ENCODE measurements around the gene TMEM260. TPM values are rescaled to one million over a fixed set of nuclear protein-coding genes. Genes with fewer than 3 reads are reported as not detected.

TMEM260 gene
- total RNA-seq, 1 donor from 2014 or later = 23.8 TPM

DNA sequence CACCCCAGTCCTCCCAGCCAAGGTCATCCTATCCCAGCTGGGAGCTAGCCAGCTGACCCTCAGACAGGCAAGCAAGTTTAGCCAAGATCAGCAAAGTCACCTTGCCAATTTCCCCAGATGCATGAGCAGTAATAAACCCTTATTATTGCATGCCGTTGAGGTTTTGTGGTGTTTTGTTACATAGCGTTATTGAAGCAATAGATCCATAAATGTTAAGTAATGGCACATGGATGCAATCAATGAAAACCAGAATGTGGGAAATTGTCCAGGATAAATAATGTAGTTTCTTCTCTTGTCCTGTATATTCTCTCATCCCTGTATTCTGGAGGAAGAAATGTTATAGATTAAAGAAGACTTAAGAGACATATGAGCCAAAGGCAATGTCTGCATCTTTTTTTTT, 18.0 kb upstream of the TMEM260 start:
- Histone ChIP-seq H3K9me3 (no peaks in the 10 kb centered on the region), H3K27ac (no peak overlapping the region), H3K27me3 (ENCODE audit: low read depth) (peaks cover 3% of the 10 kb centered on the region), H3K4me1 (no peaks in the 10 kb centered on the region), H3K36me3 (no peaks in the 10 kb centered on the region), H3K4me3 (no peak overlapping the region)
- TF ChIP-seq, protein P1, sequence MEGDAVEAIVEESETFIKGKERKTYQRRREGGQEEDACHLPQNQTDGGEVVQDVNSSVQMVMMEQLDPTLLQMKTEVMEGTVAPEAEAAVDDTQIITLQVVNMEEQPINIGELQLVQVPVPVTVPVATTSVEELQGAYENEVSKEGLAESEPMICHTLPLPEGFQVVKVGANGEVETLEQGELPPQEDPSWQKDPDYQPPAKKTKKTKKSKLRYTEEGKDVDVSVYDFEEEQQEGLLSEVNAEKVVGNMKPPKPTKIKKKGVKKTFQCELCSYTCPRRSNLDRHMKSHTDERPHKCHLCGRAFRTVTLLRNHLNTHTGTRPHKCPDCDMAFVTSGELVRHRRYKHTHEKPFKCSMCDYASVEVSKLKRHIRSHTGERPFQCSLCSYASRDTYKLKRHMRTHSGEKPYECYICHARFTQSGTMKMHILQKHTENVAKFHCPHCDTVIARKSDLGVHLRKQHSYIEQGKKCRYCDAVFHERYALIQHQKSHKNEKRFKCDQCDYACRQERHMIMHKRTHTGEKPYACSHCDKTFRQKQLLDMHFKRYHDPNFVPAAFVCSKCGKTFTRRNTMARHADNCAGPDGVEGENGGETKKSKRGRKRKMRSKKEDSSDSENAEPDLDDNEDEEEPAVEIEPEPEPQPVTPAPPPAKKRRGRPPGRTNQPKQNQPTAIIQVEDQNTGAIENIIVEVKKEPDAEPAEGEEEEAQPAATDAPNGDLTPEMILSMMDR (IDR thresholded peaks at IDR 0.05) = no peak
- ATAC-seq (no peak), DNase-seq (no peak)
- intact Hi-C loops (cut with DNase I) = no loop called here

DNA sequence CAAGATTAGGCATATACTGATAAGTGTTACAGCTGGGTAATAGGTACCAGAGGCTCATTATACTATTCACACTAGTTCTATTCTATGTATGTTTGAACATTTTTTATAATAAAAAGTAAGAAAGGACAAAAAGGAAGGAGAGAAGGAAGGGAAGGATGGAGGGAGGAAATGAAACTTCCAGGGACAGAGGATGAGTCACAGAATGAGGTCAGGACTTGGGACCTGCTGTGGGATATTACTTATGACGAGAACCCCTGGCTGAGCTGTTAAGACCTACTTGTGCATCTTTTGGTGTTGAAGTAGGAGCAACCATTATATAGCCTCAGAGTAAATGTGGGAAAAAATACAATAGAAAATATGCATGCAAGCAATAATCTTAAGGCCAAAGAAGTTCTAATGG, 16.7 kb upstream of the TMEM260 start:
- ATAC-seq (no peak), DNase-seq (no peak)
- Histone ChIP-seq H3K36me3 (no peaks in the 10 kb centered on the region), H3K4me3 (no peak overlapping the region), H3K9me3 (no peaks in the 10 kb centered on the region), H3K4me1 (no peaks in the 10 kb centered on the region), H3K27me3 (ENCODE audit: low read depth) (no peaks in the 10 kb centered on the region), H3K27ac (no peak overlapping the region)
- intact Hi-C loops (cut with DNase I) = no loop called here
- TF ChIP-seq, protein P1 (IDR thresholded peaks at IDR 0.05) = no peak

DNA sequence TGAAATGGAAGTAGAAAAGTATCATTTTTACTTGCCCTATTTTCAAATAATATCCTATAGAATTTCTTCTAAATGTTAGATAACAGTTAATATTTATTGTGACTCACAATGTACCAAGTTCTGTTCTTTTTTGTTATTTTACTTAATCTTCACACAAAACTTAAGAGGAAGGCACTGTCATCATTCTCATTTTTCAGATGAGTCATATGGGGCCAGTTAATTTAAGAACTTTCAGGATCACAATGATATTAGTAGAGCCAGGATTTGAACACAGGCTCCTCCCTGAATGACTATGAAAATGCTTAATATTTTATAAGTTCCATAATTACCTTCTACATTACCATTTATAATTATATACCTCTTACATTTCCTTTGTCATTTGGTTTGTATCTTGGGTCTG, 10.4 kb upstream of the TMEM260 start:
- H3K9me3 ChIP-seq = no peaks in the 10 kb centered on the region
- no peak for DNase-seq
- H3K27me3 ChIP-seq (ENCODE audit: low read depth) = no peaks in the 10 kb centered on the region
- H3K27ac ChIP-seq = no peak overlapping the region
- no peak for ATAC-seq
- intact Hi-C loops (cut with DNase I) = no loop called here
- no peak overlapping the region for H3K4me3 ChIP-seq
- TF ChIP-seq, protein P1 (IDR thresholded peaks at IDR 0.05) = no peak
- H3K36me3 ChIP-seq = no peaks in the 10 kb centered on the region
- no peaks in the 10 kb centered on the region for H3K4me1 ChIP-seq

DNA sequence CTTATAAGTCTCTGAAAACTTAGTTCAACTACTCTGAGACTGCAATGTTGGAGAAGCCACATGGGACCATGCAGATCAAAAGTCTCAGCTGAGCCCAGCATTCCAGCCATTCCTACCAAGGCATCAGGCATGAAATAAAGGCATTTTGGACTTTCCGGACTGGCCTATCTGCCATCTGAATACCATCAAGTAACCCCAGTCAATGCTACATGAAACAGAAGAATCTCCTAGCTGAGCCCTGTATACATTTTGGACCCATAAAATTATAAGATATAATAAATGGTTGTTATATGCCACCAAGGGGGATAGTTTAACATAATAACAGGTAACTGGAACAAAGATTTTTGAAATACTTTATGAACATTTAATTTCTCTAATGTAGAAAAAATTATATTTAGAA, 9.3 kb upstream of the TMEM260 start:
- H3K27ac ChIP-seq = no peak overlapping the region
- DNase-seq (no peak), ATAC-seq (no peak)
- no peaks in the 10 kb centered on the region for H3K9me3 ChIP-seq
- no peaks in the 10 kb centered on the region for H3K36me3 ChIP-seq
- no peaks in the 10 kb centered on the region for H3K4me1 ChIP-seq
- TF ChIP-seq, protein P1 (IDR thresholded peaks at IDR 0.05) = no peak
- intact Hi-C loops (cut with DNase I) = no loop called here
- H3K27me3 ChIP-seq (ENCODE audit: low read depth) = no peaks in the 10 kb centered on the region
- H3K4me3 ChIP-seq = no peak overlapping the region

DNA sequence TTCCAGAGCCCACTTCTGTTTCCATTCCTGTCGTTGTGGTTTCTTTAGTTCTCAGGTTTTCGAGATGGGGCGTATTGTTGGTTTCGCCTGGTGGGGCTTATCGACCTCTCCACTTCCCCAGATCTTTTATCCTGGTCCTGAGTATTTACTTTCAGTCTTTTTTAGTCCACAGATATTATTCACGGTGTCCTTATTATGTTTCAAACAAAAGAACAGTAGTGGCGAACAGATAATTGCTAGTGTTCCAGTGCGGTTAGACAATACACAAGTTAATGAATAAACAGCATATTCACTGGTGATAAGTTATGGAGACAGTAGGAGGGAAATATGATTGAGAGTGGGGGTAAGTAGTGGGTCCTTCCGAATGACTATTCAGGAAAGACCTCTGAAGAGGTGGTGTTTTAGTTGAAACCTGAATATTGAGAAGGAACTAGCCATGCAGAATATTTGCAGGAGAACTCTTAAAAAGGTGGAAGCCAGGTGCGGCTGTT, 668 bp downstream of the TMEM260 start:
- intact Hi-C loops (cut with DNase I) = no loop called here
- DNase-seq (no peak), ATAC-seq (no peak)
- Histone ChIP-seq H3K4me1 (peaks cover 28% of the 10 kb centered on the region), H3K27me3 (ENCODE audit: low read depth) (no peaks in the 10 kb centered on the region), H3K9me3 (no peaks in the 10 kb centered on the region), H3K36me3 (peaks cover under 1% of the 10 kb centered on the region), H3K4me3 (peak overlapping the region; percentile 97), H3K27ac (peak overlapping the region; percentile 93)
- TF ChIP-seq, protein P1 (IDR thresholded peaks at IDR 0.05) = no peak

Data from lower lobe of right lung (tissue), 2 donors.